Mononuclear cell (primary cell): ENCODE data around the gene SCEL. TPM values are rescaled to one million over a fixed set of nuclear protein-coding genes. Genes with fewer than 3 reads are reported as not detected.

Source experiments
- H3K27me3 ChIP-seq: 2 replicates; pipeline ENCODE4 v1.6.0; 2011; ENCODE audit warnings: low read length, control low read depth; ENCODE audit not compliant: insufficient read depth
- H3K4me1 ChIP-seq: 2 replicates; pipeline ENCODE4 v1.5.1; 2011; ENCODE audit warnings: mild to moderate bottlenecking, low read length, control low read depth; ENCODE audit not compliant: insufficient read depth
- H3K4me3 ChIP-seq: 2 replicates; pipeline ENCODE4 v1.5.1; 2011; ENCODE audit warnings: mild to moderate bottlenecking, low read length, moderate library complexity
- H3K9me3 ChIP-seq: 2 replicates; pipeline ENCODE4 v1.5.1; 2011; ENCODE audit warnings: low read depth, mild to moderate bottlenecking, control low read depth, low read length
- total RNA-seq: library from RNA; depleted of rRNA; stranded (reverse); fragments of >200 nt; gene quantifications from one replicate; pipeline ENCODE4 v1.2.3, GENCODE V29; 2012

SCEL gene
- total RNA-seq, 1 donor: not detected

GRCh38 chr13:77532983-77533382 is 2.5 kb upstream of the SCEL start:
- Histone ChIP-seq H3K4me3 (no peak overlapping the region), H3K27me3 (no peaks in the 10 kb centered on the region), H3K9me3 (no peaks in the 10 kb centered on the region), H3K4me1 (no peaks in the 10 kb centered on the region)

GRCh38 chr13:77533875-77534788 is 1.4 kb upstream of the SCEL start:
- Histone ChIP-seq H3K9me3 (no peaks in the 10 kb centered on the region), H3K27me3 (no peaks in the 10 kb centered on the region), H3K4me3 (no peak overlapping the region), H3K4me1 (no peaks in the 10 kb centered on the region)

DNA sequence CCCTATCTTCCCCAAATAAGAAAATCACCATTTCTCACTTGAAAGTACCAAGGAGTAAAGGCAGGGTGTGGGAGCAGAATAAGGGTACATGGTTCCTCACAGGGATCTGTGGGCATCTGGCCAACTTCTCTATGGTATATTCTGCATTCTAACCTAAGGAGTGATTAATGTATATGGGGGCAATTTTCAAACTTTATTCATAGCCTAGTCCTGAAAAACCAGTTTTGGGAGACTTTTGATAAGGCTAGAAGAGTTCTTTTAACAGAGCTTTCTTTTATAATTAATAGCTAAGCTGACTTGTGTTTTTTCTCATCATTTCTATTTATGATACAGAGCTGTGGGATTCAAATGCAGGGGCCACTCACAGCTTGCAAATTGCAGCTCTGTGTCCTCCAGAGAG is 852 bp downstream of the SCEL start:
- H3K4me1 ChIP-seq: no peaks in the 10 kb centered on the region
- H3K27me3 ChIP-seq: no peaks in the 10 kb centered on the region
- H3K9me3 ChIP-seq: no peaks in the 10 kb centered on the region
- H3K4me3 ChIP-seq: no peak overlapping the region

DNA sequence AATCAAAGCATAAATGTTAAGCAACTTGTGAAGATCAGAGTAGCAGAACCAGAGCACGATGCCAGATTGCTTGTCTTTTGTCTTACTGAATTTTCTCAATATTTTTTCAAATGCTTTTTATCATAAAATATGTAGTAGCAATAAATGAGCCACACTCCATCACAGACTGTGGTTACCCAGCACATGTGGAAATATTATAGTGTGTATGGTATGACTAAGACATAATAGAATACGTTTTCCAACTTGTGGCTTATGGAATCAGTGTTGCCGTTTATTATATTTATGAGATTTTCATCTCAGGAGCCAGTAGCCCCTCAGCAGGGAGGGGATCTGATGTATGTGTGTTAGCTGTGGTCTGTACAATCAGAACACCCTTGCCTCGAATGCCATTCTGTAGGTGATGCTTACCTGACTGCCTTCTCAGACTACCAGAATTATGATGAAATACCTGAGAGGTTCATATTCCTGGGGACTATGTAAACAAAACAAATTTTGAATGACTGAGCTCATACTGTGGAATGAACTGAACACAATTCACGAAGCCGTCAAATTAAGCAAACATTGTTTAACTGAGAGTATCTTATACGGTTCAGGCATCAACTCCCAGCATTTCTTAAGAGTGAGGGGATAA is 1.9 kb downstream of the SCEL start:
- Histone ChIP-seq H3K9me3 (no peaks in the 10 kb centered on the region), H3K27me3 (no peaks in the 10 kb centered on the region), H3K4me3 (no peak overlapping the region), H3K4me1 (no peaks in the 10 kb centered on the region)

DNA sequence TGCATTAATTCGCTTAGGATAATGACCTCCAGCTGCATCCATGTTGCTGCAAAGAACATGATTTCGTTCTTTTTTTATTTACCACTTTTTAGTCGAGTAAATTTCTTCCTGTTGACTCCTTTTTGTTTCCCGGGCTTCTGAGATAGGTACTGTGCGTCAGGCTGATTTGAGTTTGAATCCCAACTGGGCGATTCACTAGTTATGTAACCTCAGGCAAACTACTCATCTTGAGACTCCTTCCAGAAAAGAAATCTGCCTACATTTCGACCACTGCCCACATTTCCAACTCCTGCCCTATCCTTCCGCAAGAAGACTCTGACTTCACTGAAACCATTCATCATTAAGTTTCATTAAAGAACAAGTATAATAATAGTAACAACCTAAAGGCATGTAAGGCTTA is 8.2 kb downstream of the SCEL start:
- no peak overlapping the region for H3K4me3 ChIP-seq
- H3K4me1 ChIP-seq: peaks cover 11% of the 10 kb centered on the region
- H3K27me3 ChIP-seq: no peaks in the 10 kb centered on the region
- H3K9me3 ChIP-seq: no peaks in the 10 kb centered on the region

- H3K9me3 ChIP-seq: no peaks in the 10 kb centered on the region
- peaks cover 11% of the 10 kb centered on the region for H3K4me1 ChIP-seq
- no peak overlapping the region for H3K4me3 ChIP-seq
- no peaks in the 10 kb centered on the region for H3K27me3 ChIP-seq
These were observed 8.8 kb downstream of the SCEL start for GRCh38 chr13:77544355-77544754.

- Histone ChIP-seq H3K27me3 (no peaks in the 10 kb centered on the region), H3K4me1 (peaks cover 11% of the 10 kb centered on the region), H3K4me3 (no peak overlapping the region), H3K9me3 (no peaks in the 10 kb centered on the region)
These were observed 9.3 kb downstream of the SCEL start for GRCh38 chr13:77544758-77545338.

DNA sequence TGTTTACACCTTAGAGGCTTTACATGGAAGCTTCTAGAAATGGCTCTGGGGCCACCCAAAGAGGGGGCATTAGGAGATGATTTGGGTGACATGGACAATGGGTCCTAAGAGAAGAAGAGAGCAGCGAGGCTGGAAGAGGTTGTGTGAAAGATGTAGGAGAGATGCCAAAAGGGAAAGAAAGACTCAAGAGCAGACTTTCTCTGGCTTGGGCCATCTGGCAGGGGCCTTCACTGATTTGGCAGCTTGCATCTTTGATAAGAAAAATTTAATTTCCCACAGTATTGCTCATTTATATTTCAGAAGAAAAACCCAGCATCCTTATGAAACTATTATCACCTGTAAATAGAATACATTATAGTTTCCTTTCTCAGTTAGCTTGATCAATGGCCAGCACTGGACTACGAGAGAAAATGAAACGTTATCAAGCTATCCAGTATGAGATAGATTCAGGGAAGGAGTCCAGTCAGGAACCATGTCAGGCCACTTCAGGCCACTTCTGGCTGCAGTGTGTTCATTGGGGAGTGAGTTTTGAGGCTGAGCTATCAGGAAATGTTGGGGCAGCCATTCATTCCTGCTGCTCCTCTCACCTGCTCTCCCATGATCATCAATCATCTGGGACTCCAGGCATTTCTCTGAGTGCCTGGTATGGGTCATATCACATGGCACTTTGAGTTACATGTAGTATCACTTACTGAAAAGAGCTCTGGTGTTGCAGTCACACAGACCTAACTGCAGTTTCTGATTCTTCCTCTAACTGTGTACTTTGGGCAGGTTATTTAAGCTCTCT is 10.3 kb downstream of the SCEL start:
- no peaks in the 10 kb centered on the region for H3K9me3 ChIP-seq
- H3K4me1 ChIP-seq: peaks cover 11% of the 10 kb centered on the region
- H3K4me3 ChIP-seq: no peak overlapping the region
- H3K27me3 ChIP-seq: no peaks in the 10 kb centered on the region

DNA sequence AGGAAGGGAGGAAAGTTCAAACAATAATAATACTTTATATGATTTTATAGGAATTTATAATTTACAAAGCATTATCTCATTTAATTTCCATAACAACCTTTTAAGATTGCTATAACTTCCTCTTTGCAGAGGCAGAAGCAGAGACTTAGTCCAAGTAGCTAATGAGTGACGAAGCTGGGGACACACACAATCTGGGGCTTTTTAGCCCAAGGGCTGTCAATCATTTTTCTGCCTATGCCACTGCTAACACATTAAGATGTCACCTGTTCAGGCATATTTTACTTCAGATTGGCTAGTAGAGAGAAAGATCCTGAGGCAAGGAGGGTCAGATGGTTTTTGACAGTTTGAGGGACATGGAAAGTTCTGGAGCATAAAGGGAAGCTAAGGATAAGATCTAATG is 12.6 kb downstream of the SCEL start:
- Histone ChIP-seq H3K9me3 (no peaks in the 10 kb centered on the region), H3K4me3 (no peak overlapping the region), H3K4me1 (peaks cover 11% of the 10 kb centered on the region), H3K27me3 (no peaks in the 10 kb centered on the region)

DNA sequence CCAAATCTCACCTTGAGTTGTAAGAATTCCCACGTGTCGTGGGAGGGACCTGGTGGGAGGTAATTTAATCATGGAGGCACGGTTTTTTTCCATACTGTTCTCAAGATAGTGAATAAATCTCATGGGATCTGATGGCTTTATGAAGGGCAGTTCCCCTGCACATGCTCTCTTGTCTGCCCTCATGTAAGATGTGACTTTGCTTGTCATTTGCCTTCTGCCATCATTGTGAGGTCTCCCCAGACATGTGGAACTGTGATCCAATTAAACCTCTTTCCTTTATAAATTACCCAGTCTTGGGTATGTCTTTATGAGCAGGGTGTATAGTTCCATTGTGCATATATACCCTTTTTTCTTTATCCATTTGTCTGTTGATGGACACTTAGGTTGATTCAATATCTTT is 13.1 kb downstream of the SCEL start:
- Histone ChIP-seq H3K9me3 (no peaks in the 10 kb centered on the region), H3K4me3 (no peak overlapping the region), H3K27me3 (no peaks in the 10 kb centered on the region), H3K4me1 (peaks cover 11% of the 10 kb centered on the region)

GRCh38 chr13:77554069-77554468 is 18.6 kb downstream of the SCEL start:
- Histone ChIP-seq H3K4me1 (peaks cover 12% of the 10 kb centered on the region), H3K9me3 (no peaks in the 10 kb centered on the region), H3K27me3 (no peaks in the 10 kb centered on the region), H3K4me3 (no peak overlapping the region)

DNA sequence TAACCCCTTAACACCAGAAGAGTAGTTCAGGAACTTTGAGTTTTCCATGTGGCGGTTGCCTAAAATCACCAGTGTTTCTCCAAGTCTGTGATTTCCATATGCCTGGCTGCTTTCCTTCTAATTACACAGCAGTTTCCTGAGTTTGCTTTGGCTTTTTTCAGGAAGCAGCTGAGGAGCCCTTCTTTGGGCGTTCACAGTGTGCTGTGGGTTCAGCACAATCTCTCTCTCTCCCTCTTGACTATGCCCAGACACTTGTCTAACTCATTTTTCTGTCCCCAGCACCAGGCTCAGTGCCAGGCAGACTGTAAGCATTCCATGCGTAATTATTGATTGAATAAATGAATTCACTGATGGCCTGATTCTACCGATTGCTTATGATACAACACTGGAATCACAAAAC is 19.7 kb downstream of the SCEL start:
- H3K4me3 ChIP-seq: no peak overlapping the region
- no peaks in the 10 kb centered on the region for H3K9me3 ChIP-seq
- peaks cover 13% of the 10 kb centered on the region for H3K4me1 ChIP-seq
- H3K27me3 ChIP-seq: no peaks in the 10 kb centered on the region

DNA sequence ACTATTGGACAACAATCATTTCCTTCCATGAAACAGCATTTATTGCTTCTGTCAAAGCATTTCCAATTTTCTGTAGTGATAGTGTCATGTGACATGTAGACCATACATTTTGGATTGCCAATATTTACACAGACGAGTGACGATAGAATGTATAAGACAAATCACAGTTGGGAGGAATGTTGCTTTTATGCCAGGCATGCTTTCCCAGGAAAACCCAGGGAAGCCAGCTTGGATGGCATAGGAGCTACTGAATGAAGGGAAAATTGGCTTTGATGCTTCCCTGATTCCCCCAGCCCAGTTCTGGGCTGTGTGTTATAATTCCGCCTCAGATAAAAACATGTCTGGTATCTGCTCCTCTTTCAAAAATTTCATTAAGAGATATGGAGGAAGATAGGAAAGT is 22.5 kb downstream of the SCEL start:
- Histone ChIP-seq H3K4me3 (no peak overlapping the region), H3K9me3 (no peaks in the 10 kb centered on the region), H3K27me3 (no peaks in the 10 kb centered on the region), H3K4me1 (peaks cover 13% of the 10 kb centered on the region)

GRCh38 chr13:77563111-77563510 is 27.6 kb downstream of the SCEL start:
- Histone ChIP-seq H3K9me3 (no peaks in the 10 kb centered on the region), H3K27me3 (no peaks in the 10 kb centered on the region), H3K4me1 (peaks cover 11% of the 10 kb centered on the region), H3K4me3 (no peak overlapping the region)

GRCh38 chr13:77565635-77566034 is 30.1 kb downstream of the SCEL start:
- H3K27me3 ChIP-seq: no peaks in the 10 kb centered on the region
- no peaks in the 10 kb centered on the region for H3K4me1 ChIP-seq
- no peaks in the 10 kb centered on the region for H3K9me3 ChIP-seq
- no peak overlapping the region for H3K4me3 ChIP-seq
